Myocyte (in vitro differentiated cells): Measurements from ENCODE around the gene ANKRD13A. TPM values are rescaled to one million over a fixed set of nuclear protein-coding genes. Genes with fewer than 3 reads are reported as not detected.
"Not testable (repeated sequence)": the region's sequence is repeated elsewhere in the genome, so short reads cannot be mapped to it uniquely, and the experiment has no call there.

Source experiments
- DNase-seq: peaks from one replicate; pipeline ENCODE4 v3.0.0-alpha.2; 2012; ENCODE audit warnings: low read depth
- total RNA-seq: library from RNA; depleted of rRNA; stranded (reverse); fragments of >200 nt; gene quantifications from 2 replicates; pipeline ENCODE4 v1.2.3, GENCODE V29; 2014

The ANKRD13A gene
- total RNA-seq, 1 donor from 2014 or later: 66.6 TPM

- DNase-seq: no peak
These were observed 48.2 kb downstream of the ANKRD13A start for GRCh38 chr12:110047297-110047940.

GRCh38 chr12:110048242-110049027 lies 49.2 kb downstream of the ANKRD13A start, which contains the start of gene C12orf76:
Gene C12orf76, minus strand, starts transcription at chr12:110048522. Its CDS starts 27 bp downstream, at chr12:110048495.
- DNase-seq: peak; percentile 98

DNA sequence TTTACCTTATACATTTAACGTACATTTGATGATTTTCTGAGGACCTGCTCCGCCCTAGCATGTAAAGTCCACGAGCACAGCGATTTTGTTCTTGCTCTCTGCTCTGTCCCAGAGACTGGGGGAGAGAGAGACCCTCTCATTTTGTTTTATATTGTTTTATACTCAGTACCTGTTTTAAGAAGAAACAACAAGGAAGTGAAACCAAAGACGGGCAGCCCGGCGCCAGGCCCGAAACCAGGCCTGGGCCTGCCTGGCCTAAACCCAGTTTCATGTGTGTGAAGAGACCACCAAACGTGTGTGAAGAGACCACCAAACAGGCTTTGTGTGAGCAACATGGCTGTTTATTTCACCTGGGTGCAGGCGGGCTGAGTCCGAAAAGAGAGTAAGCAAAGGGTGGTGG lies 49.8 kb downstream of the ANKRD13A start:
- DNase-seq: not testable (repeated sequence)

DNA sequence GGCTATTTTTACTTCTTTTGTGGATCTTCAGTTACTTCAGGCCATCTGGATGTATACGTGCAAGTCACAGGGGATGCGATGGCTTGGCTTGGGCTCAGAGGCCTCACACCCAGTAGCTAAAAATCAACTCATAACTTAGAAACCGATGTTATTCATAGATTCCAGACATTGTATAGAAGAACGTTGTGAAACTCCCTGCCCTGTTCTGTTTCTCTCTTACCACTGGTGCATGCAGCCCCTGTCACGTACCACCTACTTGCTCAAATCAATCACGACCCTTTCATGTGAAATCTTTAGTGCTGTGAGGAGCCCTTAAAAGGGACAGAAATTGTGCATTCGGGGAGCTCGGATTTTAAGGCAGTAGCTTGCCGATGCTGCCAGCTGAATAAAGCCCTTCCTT lies 50.4 kb downstream of the ANKRD13A start:
- not testable (repeated sequence) for DNase-seq

- no peak for DNase-seq
These were observed 51.7 kb downstream of the ANKRD13A start for GRCh38 chr12:110050927-110051326.

- DNase-seq: peak; percentile 36
These were observed 56.4 kb downstream of the ANKRD13A start for GRCh38 chr12:110055375-110056352.

- not testable (repeated sequence) for DNase-seq
These were observed 57.4 kb downstream of the ANKRD13A start for GRCh38 chr12:110056643-110057042.

- no peak for DNase-seq
These were observed 59.8 kb downstream of the ANKRD13A start for GRCh38 chr12:110058875-110059615.

DNA sequence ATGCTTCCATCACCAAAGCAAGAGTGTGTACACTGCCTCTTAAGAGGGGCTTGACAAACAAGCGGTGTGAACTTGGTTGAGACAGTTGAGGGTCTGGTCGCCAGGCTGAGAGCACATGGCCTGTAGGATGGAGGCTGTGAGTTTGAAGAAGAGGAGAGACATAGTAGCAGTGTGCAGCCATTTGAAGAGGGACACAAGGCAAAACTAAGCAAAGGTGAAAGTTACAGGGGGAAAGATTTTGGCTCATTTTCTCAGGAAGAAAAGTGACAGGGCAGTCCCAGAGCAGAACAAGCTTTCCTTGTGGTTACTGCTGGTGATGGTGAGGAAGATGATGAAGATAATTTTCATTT lies 60.4 kb downstream of the ANKRD13A start:
- no peak for DNase-seq

- DNase-seq: no peak
These were observed 63.0 kb downstream of the ANKRD13A start for GRCh38 chr12:110062241-110062640.

DNA sequence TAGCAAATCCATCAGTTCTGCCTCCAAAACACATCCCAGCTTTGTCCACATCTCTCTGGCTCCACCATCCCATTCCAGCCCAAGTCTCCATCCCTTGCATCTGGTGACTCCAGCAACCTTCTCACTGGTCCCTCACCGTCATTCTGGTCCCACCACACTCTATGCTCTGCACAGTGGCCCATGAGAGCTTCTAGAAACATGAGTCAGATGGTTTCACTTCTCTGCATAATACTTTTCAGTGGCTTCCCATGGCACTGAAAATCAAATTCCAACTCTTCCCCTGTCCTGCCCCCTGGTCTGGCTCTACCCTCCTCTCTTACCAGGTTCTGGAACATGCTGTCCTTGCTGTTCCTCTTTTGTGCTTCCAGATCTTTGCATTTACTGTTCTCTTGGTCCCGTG lies 66.3 kb downstream of the ANKRD13A start:
- no peak for DNase-seq

GRCh38 chr12:110067531-110067930 lies 68.3 kb downstream of the ANKRD13A start:
- DNase-seq: no peak

GRCh38 chr12:110068115-110068514 lies 68.9 kb downstream of the ANKRD13A start:
- not testable (repeated sequence) for DNase-seq

GRCh38 chr12:110068654-110069053 lies 69.4 kb downstream of the ANKRD13A start:
- no peak for DNase-seq

DNA sequence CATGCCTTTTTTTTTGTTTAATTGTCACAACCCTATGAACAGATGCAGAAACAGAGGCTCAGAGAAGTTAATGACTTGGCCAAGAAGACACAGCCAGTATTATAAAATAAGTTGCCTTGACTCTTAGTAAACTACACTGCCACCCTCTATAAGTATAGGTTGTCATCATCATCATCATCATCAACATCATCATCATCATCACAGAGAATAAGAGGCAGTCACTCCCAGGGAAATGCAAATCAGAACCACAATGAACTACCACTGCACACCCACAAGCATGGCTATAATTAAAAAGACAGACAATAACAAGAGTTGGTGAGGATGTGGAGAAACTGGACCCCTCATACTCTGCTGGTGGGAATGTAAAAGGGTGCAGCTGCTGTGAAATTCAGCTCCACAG lies 72.3 kb downstream of the ANKRD13A start:
- DNase-seq: no peak

DNA sequence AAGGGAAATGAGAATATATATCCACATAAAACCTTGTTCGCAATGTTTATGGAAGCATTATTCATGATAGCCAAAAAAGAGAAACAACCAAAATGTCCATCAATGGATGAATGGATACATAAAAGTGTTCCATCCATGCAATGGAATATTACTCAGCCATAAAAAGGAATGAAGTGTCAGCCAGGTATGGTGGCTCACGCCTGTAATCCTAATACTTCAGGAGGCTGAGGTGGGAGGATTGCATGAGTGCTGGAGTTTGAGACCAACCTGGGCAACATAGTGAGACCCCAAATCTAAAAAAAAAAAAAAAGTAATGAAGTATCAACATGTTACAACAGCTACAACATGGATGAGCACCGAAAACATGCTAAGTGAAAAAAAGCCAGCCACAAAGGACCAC lies 72.7 kb downstream of the ANKRD13A start:
- no peak for DNase-seq

- DNase-seq: not testable (repeated sequence)
These were observed 73.4 kb downstream of the ANKRD13A start for GRCh38 chr12:110072636-110073035.

GRCh38 chr12:110073049-110073831 lies 74.0 kb downstream of the ANKRD13A start:
- DNase-seq: no peak

- DNase-seq: no peak
These were observed 74.9 kb downstream of the ANKRD13A start for GRCh38 chr12:110074089-110074488.

- no peak for DNase-seq
These were observed 76.7 kb downstream of the ANKRD13A start for GRCh38 chr12:110075880-110076279.
